GM12891 (cell line): ENCODE data around the gene SNX30.

ENCODE experiments used
- DNase-seq: peaks from one replicate; pipeline ENCODE4 v3.0.0; 2011; ENCODE audit warnings: low spot score; ENCODE audit not compliant: insufficient read length
- FAIRE-seq: peaks from 2 replicates; lab custom pipeline; 2011; peaks lifted over from hg19 to GRCh38; lab: Jason Lieb, UNC
- PAX5 ChIP-seq: IDR thresholded peaks from 2 replicates; pipeline ENCODE4 v1.6.1; 2011; ENCODE audit warnings: low read length, moderate library complexity, mild to moderate bottlenecking; ENCODE audit not compliant: insufficient read depth, severe bottlenecking
- POLR2A ChIP-seq: IDR thresholded peaks from 2 replicates; pipeline ENCODE4 v1.6.1; 2011; ENCODE audit warnings: low read depth, low read length, control low read depth
- POLR2AphosphoS5 ChIP-seq: IDR thresholded peaks from 2 replicates; pipeline ENCODE4 v1.6.1; 2011; ENCODE audit warnings: low read depth, low read length, control low read depth
- POU2F2 ChIP-seq: IDR thresholded peaks from 2 replicates; pipeline ENCODE4 v1.6.1; 2011; ENCODE audit warnings: low read depth, mild to moderate bottlenecking, control low read depth, low read length, moderate library complexity
- SPI1 ChIP-seq: IDR thresholded peaks from 2 replicates; pipeline ENCODE4 v1.6.1; 2011; ENCODE audit warnings: low read depth, low read length, control low read depth
- TAF1 ChIP-seq: IDR thresholded peaks from 2 replicates; pipeline ENCODE4 v1.6.1; 2011; ENCODE audit warnings: low read depth, low read length, control low read depth

The SNX30 gene

DNA sequence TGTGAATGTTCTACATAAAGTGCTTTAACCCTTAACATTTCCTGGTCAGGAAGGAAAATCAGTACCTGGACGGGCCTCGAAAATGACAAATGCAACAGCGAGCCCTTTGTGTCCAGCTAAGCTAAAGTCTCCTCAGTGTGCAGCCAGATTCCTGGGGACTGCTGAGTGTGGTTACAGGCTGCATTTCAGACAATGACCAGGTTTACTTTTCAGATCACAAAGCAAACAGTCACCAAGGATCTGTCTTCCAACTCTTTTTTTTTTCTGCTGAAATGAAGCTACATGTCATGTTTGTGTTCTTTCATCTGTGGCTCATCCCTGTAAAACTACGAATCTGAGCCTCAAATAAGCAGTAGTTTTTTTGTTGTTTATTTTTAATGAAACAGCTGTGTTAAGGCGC, 119.4 kb downstream of the SNX30 start:
- DNase-seq (no peak), FAIRE-seq (no peak)
- TF ChIP-seq POLR2AphosphoS5 (no peak), POU2F2 (no peak), POLR2A (no peak), TAF1 (no peak), PAX5 (no peak), SPI1 (no peak)

DNA sequence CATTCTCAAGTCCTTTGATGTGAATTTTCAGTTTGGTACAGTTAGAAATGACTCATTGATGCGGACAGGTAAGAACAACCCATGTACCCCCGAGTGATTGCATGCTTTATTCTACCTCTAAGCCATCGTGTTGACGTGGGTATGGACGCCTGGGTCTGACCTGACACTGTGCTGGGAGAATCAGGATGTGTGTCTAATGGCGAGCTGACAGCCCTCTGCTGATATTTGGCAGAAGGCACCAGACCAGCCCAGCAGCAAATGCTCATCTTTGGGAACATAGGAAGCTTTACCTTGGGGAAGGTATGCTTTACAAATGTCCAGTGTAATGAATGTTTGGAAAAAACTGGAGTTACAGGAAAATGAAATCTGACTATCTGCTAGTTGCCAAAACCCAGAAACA, 120.0 kb downstream of the SNX30 start:
- no peak for DNase-seq
- TF ChIP-seq PAX5 (no peak), POU2F2 (no peak), TAF1 (no peak), POLR2A (no peak), SPI1 (no peak), POLR2AphosphoS5 (no peak)
- FAIRE-seq: no peak

DNA sequence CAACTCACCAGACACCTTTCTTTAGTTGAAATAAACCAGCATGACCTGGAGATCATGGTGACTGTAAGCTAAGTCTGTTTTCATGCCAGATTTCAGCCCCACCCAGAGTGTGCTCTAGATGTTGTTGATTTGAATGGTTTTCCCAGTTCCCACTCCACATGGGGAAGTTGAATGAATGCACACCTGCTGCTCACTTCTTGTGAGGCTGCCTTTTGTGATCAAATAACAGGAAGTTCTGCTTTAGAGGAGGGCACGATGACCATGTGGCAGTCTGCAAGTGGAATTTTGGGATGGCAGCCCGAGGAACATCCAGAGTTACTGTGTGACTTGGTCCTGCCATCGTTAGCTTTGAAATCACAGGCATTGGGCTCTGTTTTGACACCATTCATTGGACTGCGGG, 121.5 kb downstream of the SNX30 start:
- DNase-seq (no peak), FAIRE-seq (no peak)
- TF ChIP-seq POLR2AphosphoS5 (no peak), PAX5 (no peak), SPI1 (no peak), POLR2A (no peak), TAF1 (no peak), POU2F2 (no peak)

DNA sequence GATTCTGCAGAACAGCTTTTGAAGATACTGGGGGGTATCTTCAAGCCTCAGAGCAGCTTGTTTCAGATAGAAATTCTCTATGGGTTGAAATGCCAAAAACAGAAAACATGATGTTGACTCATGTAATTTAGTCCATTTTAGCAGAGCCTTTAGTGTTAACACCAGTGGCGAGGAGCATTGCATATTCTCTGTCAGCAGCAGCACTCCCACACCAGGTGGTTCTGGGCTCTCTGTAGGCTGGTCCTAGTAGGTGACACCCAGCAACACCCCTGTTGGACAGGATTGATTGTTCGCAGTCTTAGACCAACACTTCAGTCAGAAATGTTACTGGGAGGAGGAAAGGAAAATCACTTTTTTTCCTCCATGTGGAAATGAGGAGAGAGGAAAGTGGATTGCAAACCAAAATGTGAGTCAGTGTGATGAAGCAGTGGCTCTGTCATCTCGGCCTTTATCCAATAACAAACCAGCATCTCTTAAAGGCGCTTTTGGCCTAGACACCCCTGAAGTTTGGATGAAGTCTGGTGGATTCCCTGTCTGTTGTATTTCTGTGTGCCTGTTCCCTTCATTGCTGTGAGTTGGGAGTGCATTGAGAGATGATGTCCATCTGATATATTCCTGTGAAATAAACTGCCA, 123.3 kb downstream of the SNX30 start:
- DNase-seq (no peak), FAIRE-seq (no peak)
- TF ChIP-seq POU2F2 (no peak), PAX5 (no peak), POLR2A (no peak), TAF1 (no peak), POLR2AphosphoS5 (no peak), SPI1 (no peak)

DNA sequence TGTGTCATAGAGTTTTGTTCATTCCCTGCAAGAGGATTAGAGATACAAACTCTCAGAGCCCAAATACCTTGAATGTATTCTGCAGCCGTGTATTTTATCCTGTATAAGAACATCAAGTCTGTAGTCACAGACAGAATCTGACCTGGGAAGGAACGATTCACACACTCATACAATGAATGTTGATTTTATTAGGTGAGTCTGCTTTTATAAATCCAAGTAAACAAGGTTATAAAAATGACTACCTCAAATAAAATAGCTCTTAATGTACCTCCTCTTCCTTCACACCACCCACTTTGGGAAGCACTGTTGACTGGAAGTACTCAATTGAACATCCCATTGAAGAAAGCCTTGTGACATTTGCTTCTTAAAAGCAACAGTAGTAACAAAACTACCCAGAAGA, 128.2 kb downstream of the SNX30 start:
- FAIRE-seq: no peak
- TF ChIP-seq TAF1 (no peak), PAX5 (no peak), POU2F2 (no peak), POLR2A (no peak), SPI1 (no peak), POLR2AphosphoS5 (no peak)

DNA sequence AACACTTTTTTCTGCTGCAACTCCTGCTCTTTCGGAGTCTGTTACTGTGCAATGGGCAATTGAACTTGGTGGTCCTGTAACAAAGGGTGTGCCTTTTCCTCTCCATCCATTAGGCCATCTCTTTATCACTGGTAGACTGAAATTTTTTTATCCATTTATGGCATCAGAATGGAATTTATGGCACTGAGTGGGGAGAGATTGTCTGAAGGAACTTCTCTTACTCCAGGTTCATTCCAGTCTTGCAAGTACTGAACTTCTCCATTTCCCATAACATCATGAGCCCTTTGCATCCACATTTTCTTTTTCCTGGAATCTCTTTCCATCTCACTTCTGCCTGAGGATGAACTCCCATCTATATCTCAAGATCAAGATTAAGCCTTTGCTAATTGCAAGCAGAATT, 130.1 kb downstream of the SNX30 start:
- no peak for DNase-seq

More for the DNA sequence above, 128.2 kb downstream of the SNX30 start:
- no peak for DNase-seq

DNA sequence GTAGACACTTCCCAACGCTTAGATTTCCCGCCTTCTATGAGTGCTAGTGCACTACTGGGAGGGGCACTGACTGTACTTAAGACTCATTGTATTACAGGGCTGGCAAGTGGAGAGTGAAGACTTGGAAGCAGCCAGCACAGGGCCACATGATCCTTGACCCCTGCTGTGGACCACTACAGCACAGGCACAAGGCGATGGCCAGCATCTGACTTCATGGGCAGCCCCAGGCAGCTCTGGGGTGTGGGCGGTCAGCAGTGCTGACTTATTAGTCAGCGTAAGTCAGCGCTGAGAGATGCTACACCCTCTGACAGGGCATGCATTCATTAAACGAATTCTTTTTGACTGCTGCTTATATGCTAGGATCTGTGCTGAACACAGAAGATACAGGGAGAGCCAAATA, 130.8 kb downstream of the SNX30 start:
- DNase-seq (no peak), FAIRE-seq (no peak)
- no peak for TF ChIP-seq PAX5
- no peak for TF ChIP-seq POLR2AphosphoS5
- no peak for TF ChIP-seq POLR2A
- no peak for TF ChIP-seq POU2F2
- TF ChIP-seq SPI1: no peak
- TF ChIP-seq TAF1: no peak

More for the DNA sequence above, 130.1 kb downstream of the SNX30 start:
- no peak for FAIRE-seq
- no peak for TF ChIP-seq POU2F2
- no peak for TF ChIP-seq TAF1
- TF ChIP-seq POLR2AphosphoS5: no peak
- TF ChIP-seq PAX5: no peak
- no peak for TF ChIP-seq POLR2A
- TF ChIP-seq SPI1: no peak

DNA sequence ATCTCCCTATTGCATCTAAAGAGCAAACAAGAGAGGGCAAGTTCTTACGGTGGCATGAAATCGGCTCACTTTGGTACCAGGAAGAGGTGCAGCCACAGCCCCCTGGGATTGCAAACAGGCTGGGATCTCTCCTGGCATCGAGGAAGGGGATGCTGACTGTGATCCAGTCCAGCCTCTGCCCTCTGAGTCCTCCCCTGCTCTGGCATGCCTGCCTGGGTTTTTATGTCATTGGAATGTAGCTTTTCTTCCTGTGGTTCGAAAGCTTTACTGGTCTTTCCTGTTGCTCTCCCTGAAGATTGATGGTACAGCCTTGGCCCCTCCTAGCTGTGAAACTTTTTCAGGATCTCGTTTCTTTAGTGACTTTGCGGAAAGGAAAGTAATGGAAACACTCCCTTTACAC, 133.5 kb downstream of the SNX30 start:
- no peak for TF ChIP-seq TAF1
- no peak for TF ChIP-seq POLR2A
- no peak for TF ChIP-seq PAX5
- no peak for TF ChIP-seq POLR2AphosphoS5
- DNase-seq (no peak), FAIRE-seq (no peak)

DNA sequence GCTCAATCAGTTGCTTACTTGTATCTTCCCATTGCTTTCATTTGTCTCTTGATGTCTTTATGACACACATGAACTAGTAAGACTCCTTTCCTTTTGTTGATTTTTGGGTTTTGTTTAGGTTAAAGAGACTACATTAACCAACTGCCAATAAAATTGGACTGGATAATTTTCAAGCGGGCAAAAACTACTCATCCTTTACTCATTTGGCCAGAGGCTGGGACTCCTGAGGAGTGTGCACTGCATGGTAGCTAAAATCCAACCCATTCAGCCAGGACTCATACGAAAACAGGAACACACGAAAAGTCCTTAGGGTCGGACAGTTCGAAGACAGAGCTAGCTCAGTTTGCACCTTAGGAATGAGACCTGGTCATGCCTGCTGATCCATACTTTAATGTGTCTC, 134.2 kb downstream of the SNX30 start:
- TF ChIP-seq SPI1: no peak
- no peak for TF ChIP-seq PAX5
- TF ChIP-seq TAF1: no peak
- TF ChIP-seq POLR2AphosphoS5: no peak
- no peak for TF ChIP-seq POLR2A
- TF ChIP-seq POU2F2: no peak
- DNase-seq (no peak), FAIRE-seq (no peak)

DNA sequence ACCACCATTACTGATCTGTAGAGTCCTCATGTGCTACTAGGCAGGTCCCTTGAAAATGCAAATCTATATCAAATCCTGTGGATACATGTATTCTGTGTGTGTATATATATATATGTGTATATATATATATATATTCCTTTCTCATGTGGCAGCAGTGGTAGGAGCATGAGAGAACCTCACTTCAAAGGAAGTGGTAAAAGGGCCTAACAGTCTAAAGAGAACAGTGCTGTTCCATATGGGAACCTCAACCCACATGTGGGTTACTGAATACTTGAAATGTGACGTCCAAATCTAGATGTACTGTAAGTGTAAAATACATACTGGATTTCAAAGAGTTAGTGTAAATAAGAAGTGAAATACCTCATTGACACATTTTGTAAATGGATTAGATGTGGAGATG, 134.8 kb downstream of the SNX30 start:
- DNase-seq (no peak), FAIRE-seq (no peak)
- no peak for TF ChIP-seq TAF1

DNA sequence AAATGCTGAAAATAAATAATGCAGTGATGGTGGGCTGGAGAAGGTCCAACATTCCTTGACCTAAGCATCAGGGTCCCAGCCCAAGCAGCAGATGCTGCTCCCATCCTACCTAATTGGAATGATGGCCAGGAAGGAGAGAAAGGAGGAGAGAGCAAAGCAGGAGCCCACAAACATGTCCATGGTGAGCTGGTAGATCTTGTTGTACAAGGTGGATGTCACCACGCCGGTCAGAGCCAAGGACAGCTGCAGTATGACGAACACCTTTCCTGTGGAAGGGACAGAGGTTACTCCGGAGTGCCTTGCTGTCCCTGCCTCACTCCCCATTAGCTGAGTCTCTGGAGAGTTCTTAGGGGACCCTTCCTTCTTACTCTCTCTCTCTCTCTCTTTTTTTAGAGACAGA, 135.8 kb downstream of the SNX30 start:
- no peak for DNase-seq
- TF ChIP-seq POLR2AphosphoS5 (no peak), SPI1 (no peak), PAX5 (no peak), POU2F2 (no peak), POLR2A (no peak), TAF1 (no peak)
- no peak for FAIRE-seq
